Sigmoid colon (tissue), 3 donors: Measurements from ENCODE around the gene ATP2B3.

Experiments
- CTCF ChIP-seq, 4 experiments: fragments of 450-650 bp in 3 of 4; fragments of 200-600 bp in 1 of 4; IDR thresholded peaks; one replicate each; pipeline ENCODE4 v1.5.1; 2016 to 2019; ENCODE audit warnings: antibody characterized with exemption in 4 of 4, mild to moderate bottlenecking in 3 of 4, moderate library complexity in 2 of 4
- POLR2A ChIP-seq, 2 donors: fragments of 450-650 bp; IDR thresholded peaks; one replicate each; pipeline ENCODE4 v1.6.1; 2016; ENCODE audit warnings: antibody characterized with exemption in 2 of 2, mild to moderate bottlenecking in 2 of 2, moderate library complexity in 2 of 2

- TF ChIP-seq CTCF (IDR thresholded peaks at IDR 0.05) (no peak), POLR2A (IDR thresholded peaks at IDR 0.05) (no peak)
These were observed 111.2 kb downstream of the ATP2B3 start for GRCh38 chrX:153628665-153629064.
